B cell (primary cell): Measurements from ENCODE around the gene CXCL3.

Source experiments
- EZH2 ChIP-seq: IDR thresholded peaks from 2 replicates; pipeline ENCODE4 v1.6.1; 2012; ENCODE audit warnings: borderline replicate concordance, low read depth, mild to moderate bottlenecking, moderate library complexity, low read length; ENCODE audit not compliant: insufficient read depth, poor library complexity, severe bottlenecking
- TF ChIP-seq, protein P1 (sequence below): fragments of 200-600 bp; IDR thresholded peaks from one replicate; pipeline ENCODE4 v1.8.0; 2022; ENCODE audit warnings: antibody characterized with exemption, mild to moderate bottlenecking

- TF ChIP-seq EZH2 = no peak
- TF ChIP-seq, protein P1, sequence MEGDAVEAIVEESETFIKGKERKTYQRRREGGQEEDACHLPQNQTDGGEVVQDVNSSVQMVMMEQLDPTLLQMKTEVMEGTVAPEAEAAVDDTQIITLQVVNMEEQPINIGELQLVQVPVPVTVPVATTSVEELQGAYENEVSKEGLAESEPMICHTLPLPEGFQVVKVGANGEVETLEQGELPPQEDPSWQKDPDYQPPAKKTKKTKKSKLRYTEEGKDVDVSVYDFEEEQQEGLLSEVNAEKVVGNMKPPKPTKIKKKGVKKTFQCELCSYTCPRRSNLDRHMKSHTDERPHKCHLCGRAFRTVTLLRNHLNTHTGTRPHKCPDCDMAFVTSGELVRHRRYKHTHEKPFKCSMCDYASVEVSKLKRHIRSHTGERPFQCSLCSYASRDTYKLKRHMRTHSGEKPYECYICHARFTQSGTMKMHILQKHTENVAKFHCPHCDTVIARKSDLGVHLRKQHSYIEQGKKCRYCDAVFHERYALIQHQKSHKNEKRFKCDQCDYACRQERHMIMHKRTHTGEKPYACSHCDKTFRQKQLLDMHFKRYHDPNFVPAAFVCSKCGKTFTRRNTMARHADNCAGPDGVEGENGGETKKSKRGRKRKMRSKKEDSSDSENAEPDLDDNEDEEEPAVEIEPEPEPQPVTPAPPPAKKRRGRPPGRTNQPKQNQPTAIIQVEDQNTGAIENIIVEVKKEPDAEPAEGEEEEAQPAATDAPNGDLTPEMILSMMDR = no peak
Observed at GRCh38 chr4:74038086-74038424, 434 bp downstream of the CXCL3 start.
